Peyer's patch (tissue), 4 donors: ENCODE results near the gene MRPL54. TPM values are rescaled to one million over a fixed set of nuclear protein-coding genes. Genes with fewer than 3 reads are reported as not detected.

Source experiments
- DNase-seq, 3 donors: peaks; one replicate each; pipeline ENCODE4 v3.0.0-alpha.2; 2017 to 2019
- H3K27ac ChIP-seq, 4 donors: fragments of 200-600 bp; sonication (generic); one replicate each; pipeline ENCODE4 v1.5.1; 2016 to 2019
- H3K27me3 ChIP-seq, 2 donors: fragments of 200-600 bp; sonication (generic); one replicate each; pipeline ENCODE4 v1.5.1; 2019
- H3K36me3 ChIP-seq, 3 donors: fragments of 200-600 bp; sonication (generic); one replicate each; pipeline ENCODE4 v1.5.1; 2016 to 2019
- H3K4me1 ChIP-seq, 4 donors: fragments of 200-600 bp; sonication (generic); one replicate each; pipeline ENCODE4 v1.5.1; 2016 to 2019
- H3K4me3 ChIP-seq, 4 donors: fragments of 200-600 bp; sonication (generic); 1 replicate in 3 of 4; 2 replicates in 1 of 4; pipeline ENCODE4 v1.5.1; 2016 to 2019; ENCODE audit warnings: mild to moderate bottlenecking in 1 of 4
- H3K9me3 ChIP-seq, 4 donors: fragments of 200-600 bp; sonication (generic); one replicate each; pipeline ENCODE4 v1.5.1; 2016 to 2019; ENCODE audit warnings: mild to moderate bottlenecking in 1 of 4
- CTCF ChIP-seq, 6 experiments: fragments of 450-650 bp in 4 of 6; fragments of 200-600 bp in 2 of 6; sonication (generic) in 1 of 6; IDR thresholded peaks; one replicate each; pipeline ENCODE4 v1.5.1; 2017 to 2019; ENCODE audit warnings: antibody characterized with exemption in 6 of 6, mild to moderate bottlenecking in 3 of 6, moderate library complexity in 1 of 6
- POLR2A ChIP-seq, 2 donors: fragments of 450-650 bp; IDR thresholded peaks; one replicate each; pipeline ENCODE4 v1.5.1; 2017; ENCODE audit warnings: antibody characterized with exemption in 2 of 2, mild to moderate bottlenecking in 2 of 2, moderate library complexity in 2 of 2
- total RNA-seq, 4 donors: library from RNA; depleted of rRNA; stranded (reverse); fragments of >200 nt; gene quantifications; one replicate each; pipeline ENCODE4 v1.1.0, GENCODE V29; 2016

The MRPL54 gene
- total RNA-seq, 4 donors from 2014 or later: 21.4 to 58.5 (median 47.2) TPM

DNA sequence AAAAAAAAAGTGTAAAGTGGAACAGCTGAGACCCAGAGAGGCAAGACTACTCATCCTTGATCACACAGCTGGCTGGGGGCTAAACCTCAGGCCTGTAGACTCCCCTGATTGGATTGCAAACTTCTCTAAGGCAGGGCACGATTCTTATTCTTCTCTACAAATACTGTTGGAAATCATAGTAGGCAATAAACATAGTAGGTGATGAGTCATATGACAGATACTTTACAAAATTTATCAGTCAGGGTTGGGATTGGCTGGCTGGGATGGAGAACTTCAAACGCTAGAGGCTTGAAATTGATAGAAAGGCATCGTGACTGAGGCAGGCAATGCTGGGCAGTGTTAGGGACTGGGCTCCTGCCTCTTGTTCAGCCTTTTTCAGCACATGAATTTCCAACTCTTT is 29.6 kb downstream of the MRPL54 start:
- Histone ChIP-seq H3K27me3 (no peaks in the 10 kb centered on the region), H3K36me3 (no peaks in the 10 kb centered on the region), H3K9me3 (no peaks in the 10 kb centered on the region), H3K4me3 (no peak overlapping the region), H3K27ac (no peak overlapping the region), H3K4me1 (no peaks in the 10 kb centered on the region)
- no peak for TF ChIP-seq POLR2A (IDR thresholded peaks at IDR 0.05)
- no peak for TF ChIP-seq CTCF (IDR thresholded peaks at IDR 0.05)
- DNase-seq: no peak

- H3K27ac ChIP-seq: no peak overlapping the region
- H3K9me3 ChIP-seq: no peaks in the 10 kb centered on the region
- DNase-seq: no peak
- TF ChIP-seq POLR2A (IDR thresholded peaks at IDR 0.05) (no peak), CTCF (IDR thresholded peaks at IDR 0.05) (no peak)
- H3K4me1 ChIP-seq: no peaks in the 10 kb centered on the region
- H3K36me3 ChIP-seq: no peaks in the 10 kb centered on the region
- H3K4me3 ChIP-seq: no peak overlapping the region
- H3K27me3 ChIP-seq: no peaks in the 10 kb centered on the region
Measured at GRCh38 chr19:3793799-3794198, 31.3 kb downstream of the MRPL54 start.

DNA sequence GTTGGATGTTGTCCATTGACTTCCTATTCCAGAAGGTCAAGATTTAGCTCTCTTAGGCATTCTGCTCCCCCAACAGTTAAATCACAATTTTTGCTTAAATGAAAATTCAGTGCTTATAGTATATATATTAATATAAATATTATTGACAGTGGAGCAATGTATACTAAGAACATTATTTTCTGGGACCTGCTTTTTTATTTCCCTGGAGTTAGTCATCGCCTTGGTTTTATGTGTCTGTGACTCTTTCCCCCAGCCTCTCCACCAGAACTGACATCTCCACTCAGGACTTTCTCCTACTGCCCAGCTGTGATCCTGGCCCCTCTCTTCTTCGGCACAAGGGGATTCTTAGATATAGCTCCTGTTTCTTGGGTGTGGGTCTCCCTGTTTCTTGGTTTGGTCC is 33.9 kb downstream of the MRPL54 start:
- DNase-seq: no peak
- H3K9me3 ChIP-seq: no peaks in the 10 kb centered on the region
- TF ChIP-seq POLR2A (IDR thresholded peaks at IDR 0.05) (no peak), CTCF (IDR thresholded peaks at IDR 0.05) (no peak)
- H3K4me3 ChIP-seq: no peak overlapping the region
- no peak overlapping the region for H3K27ac ChIP-seq
- no peaks in the 10 kb centered on the region for H3K36me3 ChIP-seq
- peaks cover 0 to 4% of the 10 kb centered on the region in 2 donors for H3K27me3 ChIP-seq
- peaks cover 0 to 7% (median 3%) of the 10 kb centered on the region in 4 donors for H3K4me1 ChIP-seq

DNA sequence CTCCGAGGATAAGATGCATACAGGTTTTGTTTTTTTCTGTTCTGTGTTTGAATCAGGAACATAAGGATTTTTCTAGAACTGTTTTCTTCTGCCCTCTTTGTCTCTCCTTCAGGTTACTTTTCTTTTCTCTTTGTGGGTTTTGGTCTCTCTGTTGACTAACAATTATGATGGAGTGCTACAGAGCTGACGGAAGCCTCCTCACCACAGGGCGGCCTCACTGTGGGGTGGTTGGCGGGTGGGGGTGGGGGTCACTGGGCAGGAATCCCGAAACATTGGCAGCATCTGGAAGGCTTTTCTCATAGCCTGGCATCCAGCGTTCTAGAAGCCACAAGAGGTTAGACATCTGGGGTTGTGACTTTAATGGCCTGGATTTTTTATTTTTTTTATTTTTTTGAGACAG is 35.7 kb downstream of the MRPL54 start:
- H3K4me3 ChIP-seq: no peak overlapping the region
- H3K9me3 ChIP-seq: no peaks in the 10 kb centered on the region
- no peak for TF ChIP-seq POLR2A (IDR thresholded peaks at IDR 0.05)
- H3K4me1 ChIP-seq: peaks cover 0 to 14% (median 9%) of the 10 kb centered on the region in 4 donors
- no peak overlapping the region for H3K27ac ChIP-seq
- H3K27me3 ChIP-seq: peaks cover 0 to 10% of the 10 kb centered on the region in 2 donors
- no peak for DNase-seq
- no peaks in the 10 kb centered on the region for H3K36me3 ChIP-seq

- Histone ChIP-seq H3K4me3 (peak overlapping the region in 3 of 4 donors; percentile 13 to 40 (median 31)), H3K4me1 (peaks cover 0 to 14% (median 9%) of the 10 kb centered on the region in 4 donors), H3K36me3 (no peaks in the 10 kb centered on the region), H3K9me3 (no peaks in the 10 kb centered on the region), H3K27me3 (peaks cover 0 to 10% of the 10 kb centered on the region in 2 donors), H3K27ac (no peak overlapping the region)
- DNase-seq: no peak
- TF ChIP-seq POLR2A (IDR thresholded peaks at IDR 0.05) (no peak), CTCF (IDR thresholded peaks at IDR 0.05) (no peak)
Measured at GRCh38 chr19:3800996-3801395, 38.5 kb downstream of the MRPL54 start.

- H3K27ac ChIP-seq: no peak overlapping the region
- no peaks in the 10 kb centered on the region for H3K9me3 ChIP-seq
- H3K4me3 ChIP-seq: peak overlapping the region in 3 of 4 donors; percentile 13 to 40 (median 31)
- H3K36me3 ChIP-seq: no peaks in the 10 kb centered on the region
- H3K4me1 ChIP-seq: peaks cover 0 to 14% (median 9%) of the 10 kb centered on the region in 4 donors
- H3K27me3 ChIP-seq: peaks cover 0 to 10% of the 10 kb centered on the region in 2 donors
- TF ChIP-seq POLR2A (IDR thresholded peaks at IDR 0.05) (no peak), CTCF (IDR thresholded peaks at IDR 0.05) (no peak)
- peak in 2 of 3 donors; percentile 59 to 77 for DNase-seq
Measured at GRCh38 chr19:3801412-3802096, 39.1 kb downstream of the MRPL54 start.
